Fibroblast of villous mesenchyme (primary cell): Measurements from ENCODE around the gene CRTC1. TPM values are rescaled to one million over a fixed set of nuclear protein-coding genes. Genes with fewer than 3 reads are reported as not detected.

ENCODE experiments used
- DNase-seq: peaks from one replicate; pipeline ENCODE4 v3.0.0-alpha.2; 2010; ENCODE audit warnings: low read depth
- H3K4me3 ChIP-seq: 2 replicates; pipeline ENCODE4 v1.5.1; 2011; ENCODE audit warnings: low read depth, mild to moderate bottlenecking, low read length
- CTCF ChIP-seq: IDR thresholded peaks from 2 replicates; pipeline ENCODE4 v1.5.1; 2012; ENCODE audit warnings: low read depth, mild to moderate bottlenecking, low read length; ENCODE audit not compliant: insufficient read depth
- total RNA-seq: library from RNA; depleted of rRNA; stranded (reverse); fragments of >200 nt; gene quantifications from 2 replicates; pipeline ENCODE4 v1.2.3, GENCODE V29; 2012

Gene CRTC1
- total RNA-seq, 1 donor, result 2.2 TPM

- TF ChIP-seq CTCF, result no peak
- H3K4me3 ChIP-seq, result no peak overlapping the region
- DNase-seq, result no peak
Measured at GRCh38 chr19:18781885-18782527, 98.5 kb downstream of the CRTC1 start.

- DNase-seq, result no peak
- no peak for TF ChIP-seq CTCF
- no peak overlapping the region for H3K4me3 ChIP-seq
Measured at GRCh38 chr19:18782559-18783225, 99.2 kb downstream of the CRTC1 start.

DNA sequence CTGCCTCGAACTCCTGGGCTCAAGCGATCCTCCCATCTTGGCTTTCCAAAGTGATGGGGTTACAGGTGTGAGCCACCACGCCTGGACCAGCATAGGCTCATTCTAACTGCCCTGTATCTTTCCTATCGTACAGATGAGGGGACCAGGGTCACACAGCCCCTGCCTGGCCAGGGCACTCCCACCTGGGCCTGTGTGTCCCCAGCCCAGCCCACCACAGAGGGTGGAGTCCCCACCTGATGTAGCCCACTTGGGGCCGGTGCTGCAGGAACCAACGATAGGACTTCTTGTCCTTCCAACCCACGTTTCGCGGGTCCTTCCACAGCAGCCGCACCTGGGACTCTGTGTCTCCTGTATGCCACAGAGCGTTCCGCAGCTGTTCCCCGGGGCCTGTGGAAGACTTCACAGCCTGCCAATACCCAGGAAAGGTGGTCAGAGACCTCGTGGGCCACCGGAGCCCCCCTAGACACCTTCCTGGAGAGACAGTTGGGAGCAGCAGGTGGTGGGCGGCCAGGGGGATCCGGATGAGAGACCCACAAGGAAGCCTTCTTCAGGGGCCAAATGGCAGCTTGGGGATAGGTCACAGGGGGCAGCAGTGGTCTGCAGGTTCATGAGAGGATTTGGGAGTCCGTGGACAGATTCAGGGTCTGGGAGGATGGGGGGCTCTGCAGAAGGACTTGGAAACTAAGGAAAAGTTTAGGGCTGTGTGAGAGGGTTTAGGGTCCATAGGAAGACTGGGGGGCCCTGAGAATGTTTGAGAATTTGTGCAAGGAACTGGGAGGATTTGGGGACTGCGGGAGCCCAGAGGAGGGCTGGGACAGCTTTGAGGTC lies 100.7 kb downstream of the CRTC1 start:
- DNase-seq, result no peak
- no peak for TF ChIP-seq CTCF
- H3K4me3 ChIP-seq, result no peak overlapping the region

GRCh38 chr19:18784786-18785120 lies 101.3 kb downstream of the CRTC1 start:
- DNase-seq, result no peak
- no peak overlapping the region for H3K4me3 ChIP-seq
- TF ChIP-seq CTCF, result no peak

GRCh38 chr19:18785179-18786124 lies 102.0 kb downstream of the CRTC1 start:
- TF ChIP-seq CTCF, result no peak
- peak; percentile 78 for DNase-seq
- H3K4me3 ChIP-seq, result peak overlapping the region; percentile 43

DNA sequence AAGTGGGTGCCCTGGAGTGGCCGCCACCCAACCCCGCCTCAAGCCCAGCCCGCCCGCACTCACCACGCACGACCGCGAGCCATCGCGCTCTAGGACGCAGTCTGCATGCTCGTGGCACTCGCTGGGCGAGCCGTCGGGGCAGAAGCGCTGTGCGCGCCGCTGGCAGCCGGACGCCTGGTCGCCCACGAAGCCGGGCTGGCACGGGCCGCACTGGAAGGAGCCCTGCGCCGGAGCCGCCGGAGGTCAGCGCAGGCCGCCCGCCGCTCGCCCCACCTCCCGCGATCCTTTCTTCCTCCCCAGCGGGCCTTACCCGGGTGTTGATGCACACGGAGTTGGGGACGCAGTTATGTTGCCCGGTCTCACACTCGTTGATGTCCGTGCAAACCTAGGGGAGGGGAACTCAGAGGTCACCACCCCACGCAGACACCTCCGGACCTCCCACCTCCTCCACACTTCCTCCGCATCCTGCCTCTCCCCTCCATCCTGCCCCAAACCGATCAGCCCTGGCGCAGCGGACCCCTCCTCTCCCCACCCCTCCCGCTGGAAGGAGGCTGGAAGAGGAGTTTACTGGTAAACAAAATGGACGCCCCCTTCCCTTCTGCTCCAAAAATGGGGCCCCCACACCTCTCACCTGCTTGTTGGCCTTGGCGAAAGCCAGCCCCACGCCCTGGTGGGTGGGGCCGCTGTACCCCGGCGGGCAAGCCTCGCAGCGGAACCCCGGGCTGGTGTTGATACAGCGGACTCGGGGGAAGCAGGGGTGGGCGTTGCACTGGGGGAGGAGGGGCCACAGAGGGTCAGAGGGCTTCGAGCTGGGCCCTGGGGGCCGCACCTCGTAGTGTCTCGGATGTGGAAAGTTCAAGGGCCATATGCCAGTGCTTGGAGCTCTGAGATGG lies 105.3 kb downstream of the CRTC1 start:
- H3K4me3 ChIP-seq, result no peak overlapping the region
- no peak for TF ChIP-seq CTCF
- DNase-seq, result no peak
